H9 (cell line): ENCODE measurements around the gene ITM2C. TPM values are rescaled to one million over a fixed set of nuclear protein-coding genes. Genes with fewer than 3 reads are reported as not detected.

Experiments used
- DNase-seq: peaks from one replicate; pipeline ENCODE4 v3.0.0-alpha.2; 2017
- H2AFZ ChIP-seq: one replicate; pipeline ENCODE4 v1.6.1; 2013; ENCODE audit warnings: mild to moderate bottlenecking, low read length, control low read depth, moderate library complexity
- H2AK5ac ChIP-seq: 2 replicates; pipeline ENCODE4 v1.6.1; 2013; ENCODE audit warnings: low read length, control low read depth, mixed read lengths; ENCODE audit not compliant: insufficient read length
- H2BK120ac ChIP-seq: one replicate; pipeline ENCODE4 v1.6.1; 2013; ENCODE audit warnings: low read depth, mild to moderate bottlenecking, low read length, control low read depth, inconsistent platforms; ENCODE audit not compliant: poor library complexity, severe bottlenecking
- H2BK12ac ChIP-seq: 2 replicates; pipeline ENCODE4 v1.6.1; 2013; ENCODE audit warnings: low read length, control low read depth, mixed read lengths, low read depth; ENCODE audit not compliant: insufficient read length
- H2BK15ac ChIP-seq: 2 replicates; pipeline ENCODE4 v1.6.1; 2013; ENCODE audit warnings: low read depth, low read length, control low read depth
- H2BK20ac ChIP-seq: one replicate; pipeline ENCODE4 v1.6.1; 2013; ENCODE audit warnings: low read depth, mild to moderate bottlenecking, low read length, control low read depth, inconsistent platforms; ENCODE audit not compliant: poor library complexity, severe bottlenecking
- H2BK5ac ChIP-seq: 2 replicates; pipeline ENCODE4 v1.6.1; 2013; ENCODE audit warnings: low read length, control low read depth, mixed read lengths; ENCODE audit not compliant: insufficient read length
- H3K14ac ChIP-seq: 2 replicates; pipeline ENCODE4 v1.6.1; 2013; ENCODE audit warnings: low read length, control low read depth; ENCODE audit not compliant: insufficient read depth
- H3K18ac ChIP-seq: 2 replicates; pipeline ENCODE4 v1.6.1; 2013; ENCODE audit warnings: low read depth, mild to moderate bottlenecking, mixed read lengths, low read length, control low read depth; ENCODE audit not compliant: insufficient read length
- H3K23ac ChIP-seq: 2 replicates; pipeline ENCODE4 v1.6.1; 2013; ENCODE audit warnings: low read length, control low read depth, mixed read lengths, low read depth; ENCODE audit not compliant: insufficient read length
- H3K23me2 ChIP-seq: 2 replicates; pipeline ENCODE4 v1.6.1; 2013; ENCODE audit warnings: low read depth, mild to moderate bottlenecking, mixed read lengths, low read length, control low read depth; ENCODE audit not compliant: insufficient read length, poor library complexity, severe bottlenecking
- H3K27ac ChIP-seq: 2 replicates; pipeline ENCODE4 v1.5.1; 2013; ENCODE audit warnings: low read length, control low read depth, mixed read lengths, low read depth; ENCODE audit not compliant: insufficient read length
- H3K27me3 ChIP-seq: 2 replicates; pipeline ENCODE4 v1.6.1; 2013; ENCODE audit warnings: low read length, control low read depth, inconsistent platforms; ENCODE audit not compliant: insufficient read depth
- H3K4ac ChIP-seq: 2 replicates; pipeline ENCODE4 v1.6.1; 2013; ENCODE audit warnings: low read depth, mild to moderate bottlenecking, control low read depth, inconsistent platforms, low read length, moderate library complexity
- H3K4me1 ChIP-seq: 2 replicates; pipeline ENCODE4 v1.6.1; 2013; ENCODE audit warnings: low read length, control low read depth, inconsistent platforms; ENCODE audit not compliant: insufficient read depth
- H3K4me2 ChIP-seq: 2 replicates; pipeline ENCODE4 v1.6.1; 2013; ENCODE audit warnings: low read length, control low read depth, mixed read lengths; ENCODE audit not compliant: insufficient read length, insufficient read depth
- H3K56ac ChIP-seq: 2 replicates; pipeline ENCODE4 v1.6.1; 2013; ENCODE audit warnings: low read depth, mild to moderate bottlenecking, mixed read lengths, low read length, control low read depth; ENCODE audit not compliant: insufficient read length
- H3K79me1 ChIP-seq: 2 replicates; pipeline ENCODE4 v1.6.1; 2013; ENCODE audit warnings: low read depth, mild to moderate bottlenecking, moderate library complexity, low read length, control low read depth, inconsistent platforms; ENCODE audit not compliant: insufficient read depth, poor library complexity, severe bottlenecking
- H3K79me2 ChIP-seq: 2 replicates; pipeline ENCODE4 v1.6.1; 2013; ENCODE audit warnings: low read length, control low read depth, inconsistent platforms; ENCODE audit not compliant: insufficient read depth
- H3K9ac ChIP-seq: 2 replicates; pipeline ENCODE4 v1.6.1; 2013; ENCODE audit warnings: low read length, control low read depth, mixed read lengths; ENCODE audit not compliant: insufficient read length; ENCODE audit errors: extremely low read depth
- H3K9me3 ChIP-seq: one replicate; pipeline ENCODE4 v1.6.1; 2013; ENCODE audit warnings: low read depth, low read length, inconsistent platforms; ENCODE audit not compliant: control insufficient read depth
- H3T11ph ChIP-seq: one replicate; pipeline ENCODE4 v1.6.1; 2013; ENCODE audit warnings: mild to moderate bottlenecking, low read length, control low read depth, inconsistent platforms
- H4K20me1 ChIP-seq: one replicate; pipeline ENCODE4 v1.6.1; 2013; ENCODE audit not compliant: control insufficient read depth, insufficient read length, insufficient read depth
- H4K5ac ChIP-seq: 2 replicates; pipeline ENCODE4 v1.6.1; 2013; ENCODE audit warnings: low read depth, mild to moderate bottlenecking, mixed read lengths, low read length, control low read depth; ENCODE audit not compliant: insufficient read length
- H4K8ac ChIP-seq: replicated peaks from 2 replicates; pipeline ENCODE4 v1.6.1; 2013; ENCODE audit warnings: low read length, control low read depth, mixed read lengths, low read depth; ENCODE audit not compliant: insufficient read length
- H4K91ac ChIP-seq: 2 replicates; pipeline ENCODE4 v1.6.1; 2013; ENCODE audit warnings: low read depth, mild to moderate bottlenecking, moderate library complexity, mixed read lengths, low read length, control low read depth; ENCODE audit not compliant: insufficient read length
- H3K27ac Mint-ChIP-seq, 3 experiments: 2 replicates in 2 of 3; 3 replicates in 1 of 3; pipeline ENCODE4 v1.8.0; 2020 to 2021; ENCODE audit warnings: mixed read lengths in 3 of 3, mild to moderate bottlenecking in 1 of 3, moderate library complexity in 1 of 3
- H3K27me3 Mint-ChIP-seq: 2 replicates; pipeline ENCODE4 v1.8.0; 2021; ENCODE audit warnings: low read depth, mild to moderate bottlenecking, moderate library complexity, mixed read lengths
- H3K36me3 Mint-ChIP-seq, 3 experiments: 2 replicates in 2 of 3; 3 replicates in 1 of 3; pipeline ENCODE4 v1.8.0; 2020 to 2021; ENCODE audit warnings: low read depth in 3 of 3, mixed read lengths in 3 of 3; ENCODE audit not compliant: insufficient read depth in 1 of 3
- H3K4me1 Mint-ChIP-seq, 2 experiments: 2 replicates each; pipeline ENCODE4 v1.8.0; 2020; ENCODE audit warnings: mixed read lengths in 2 of 2
- H3K4me3 Mint-ChIP-seq, 2 experiments: 2 replicates in 1 of 2; 3 replicates in 1 of 2; pipeline ENCODE4 v1.8.0; 2020 to 2021; ENCODE audit warnings: mild to moderate bottlenecking in 2 of 2, mixed read lengths in 2 of 2, moderate library complexity in 1 of 2
- H3K9me3 Mint-ChIP-seq, 2 experiments: 2 replicates in 1 of 2; 3 replicates in 1 of 2; pipeline ENCODE4 v1.8.0; 2020; ENCODE audit warnings: mild to moderate bottlenecking in 2 of 2, mixed read lengths in 2 of 2, moderate library complexity in 1 of 2
- CTCF ChIP-seq: fragments of 200-600 bp; sonication (generic); conservative IDR thresholded peaks from 3 replicates; pipeline ENCODE4 v1.8.0; 2021; ENCODE audit warnings: antibody characterized with exemption, mild to moderate bottlenecking
- WGBS: extraction: QIAGEN DNeasy Blood & Tissue Kit; methylation state at CpG from one replicate; pipeline ENCODE4 v1.1.7; 2013; ENCODE audit warnings: missing lambda C conversion rate, low lambda C conversion rate, mixed read lengths; ENCODE audit not compliant: insufficient read length; ENCODE audit errors: extremely low coverage; 5-methylcytosine and 5-hydroxymethylcytosine counted together
- total RNA-seq: library from RNA; stranded (reverse); gene quantifications from 2 replicates; pipeline ENCODE4 v1.2.1, GENCODE V29; 2021

ITM2C gene
- total RNA-seq, 1 experiment from 2014 or later, result 297 TPM

- no peak overlapping the region for H2AFZ ChIP-seq
Measured at GRCh38 chr2:230863442-230864121, 1.2 kb upstream of the ITM2C start.

More at GRCh38 chr2:230863442-230864121, 1.2 kb upstream of the ITM2C start:
- no peaks in the 10 kb centered on the region for H3K9me3 ChIP-seq
- no peak for DNase-seq
- no peak overlapping the region for H2BK120ac ChIP-seq
- H3K4me3 Mint-ChIP-seq, result peak overlapping the region; percentile 88 to 93
- peaks cover 52 to 53% of the 10 kb centered on the region in 2 experiments for H3K4me1 Mint-ChIP-seq
- H3K4me2 ChIP-seq, result peak overlapping the region; percentile 73
- H3K36me3 Mint-ChIP-seq, result peaks cover 0 to 5% (median 0%) of the 10 kb centered on the region in 3 experiments; a peak in 2 of 7 replicates
- no peak overlapping the region for H3K27ac ChIP-seq
- H3K9ac ChIP-seq, result no peak overlapping the region
- no peak overlapping the region for H3K23ac ChIP-seq
- no peak overlapping the region for H2AK5ac ChIP-seq
- no peak overlapping the region for H2BK20ac ChIP-seq
- peaks cover 5% of the 10 kb centered on the region; the same call in 1 of the 2 replicates for H3K27me3 Mint-ChIP-seq
- WGBS, result no CpG with 5 or more reads among the region's 13 CpGs
- peaks cover 12% of the 10 kb centered on the region; the same call in 1 of the 2 replicates for H3K79me2 ChIP-seq
- no peak overlapping the region for H3K18ac ChIP-seq
- no peak overlapping the region for H3T11ph ChIP-seq
- H3K4me1 ChIP-seq, result peaks cover 19% of the 10 kb centered on the region; the same call in 1 of the 2 replicates
- H3K79me1 ChIP-seq, result no peaks in the 10 kb centered on the region
- H2BK15ac ChIP-seq, result no peak overlapping the region
- no peak overlapping the region for H4K8ac ChIP-seq
- H4K20me1 ChIP-seq, result no peaks in the 10 kb centered on the region
- H3K27me3 ChIP-seq, result no peaks in the 10 kb centered on the region
- no peak overlapping the region for H4K91ac ChIP-seq
- TF ChIP-seq CTCF, result no peak
- peak overlapping the region in 1 of 3 experiments; percentile 99; a peak in 1 of 7 replicates for H3K27ac Mint-ChIP-seq
- H2BK5ac ChIP-seq, result no peak overlapping the region
- H3K56ac ChIP-seq, result no peak overlapping the region
- 0 out of 2 replicates have a peak overlapping the region, but pooled peaks have one; percentile 60 for H3K14ac ChIP-seq
- no peak overlapping the region for H2BK12ac ChIP-seq
- H3K23me2 ChIP-seq, result peaks cover 10% of the 10 kb centered on the region
- no peak overlapping the region for H3K4ac ChIP-seq
- H4K5ac ChIP-seq, result no peak overlapping the region
- no peaks in the 10 kb centered on the region; a peak in 1 of 5 replicates for H3K9me3 Mint-ChIP-seq
